Measurements from ENCODE around the gene GINS1. TPM values are rescaled to one million over a fixed set of nuclear protein-coding genes. Genes with fewer than 3 reads are reported as not detected.

Gene GINS1
- polyA plus RNA-seq, 1 experiment = 3.7 TPM

- CTCF ChIA-PET = no interaction called here
- DNase-seq (ENCODE audit: low read depth, low spot score) = no peak
- POLR2A ChIA-PET = no interaction called here
- Histone ChIP-seq H3K4me3 (ENCODE audit: low read depth, low read length) (no peak overlapping the region), H3K27ac (ENCODE audit: low read depth, low read length) (no peak overlapping the region), H3K27me3 (ENCODE audit: control insufficient read depth, insufficient read depth, low read length) (no peaks in the 10 kb centered on the region), H3K9me3 (ENCODE audit: control insufficient read depth, insufficient read depth, low read length) (no peaks in the 10 kb centered on the region)
- TF ChIP-seq CTCF (IDR thresholded peaks at IDR 0.05; ENCODE audit: low read depth, low read length) = no peak
Measured at GRCh38 chr20:25491446-25492038, 84.1 kb downstream of the GINS1 start.

- no peak for TF ChIP-seq CTCF (IDR thresholded peaks at IDR 0.05; ENCODE audit: low read depth, low read length)
- Histone ChIP-seq H3K27ac (ENCODE audit: low read depth, low read length) (no peak overlapping the region), H3K27me3 (ENCODE audit: control insufficient read depth, insufficient read depth, low read length) (no peaks in the 10 kb centered on the region), H3K4me3 (ENCODE audit: low read depth, low read length) (no peak overlapping the region), H3K9me3 (ENCODE audit: control insufficient read depth, insufficient read depth, low read length) (no peaks in the 10 kb centered on the region)
- DNase-seq (ENCODE audit: low read depth, low spot score) = no peak
- CTCF ChIA-PET = no interaction called here
- POLR2A ChIA-PET = no interaction called here
Measured at GRCh38 chr20:25493137-25493536, 85.7 kb downstream of the GINS1 start.

GRCh38 chr20:25493748-25494505 is 86.5 kb downstream of the GINS1 start:
- no peak for TF ChIP-seq CTCF (IDR thresholded peaks at IDR 0.05; ENCODE audit: low read depth, low read length)
- POLR2A ChIA-PET = no interaction called here
- H3K27ac ChIP-seq (ENCODE audit: low read depth, low read length) = no peak overlapping the region
- no peak overlapping the region for H3K4me3 ChIP-seq (ENCODE audit: low read depth, low read length)
- H3K9me3 ChIP-seq (ENCODE audit: control insufficient read depth, insufficient read depth, low read length) = no peaks in the 10 kb centered on the region
- no peak for DNase-seq (ENCODE audit: low read depth, low spot score)
- CTCF ChIA-PET = no interaction called here
- no peaks in the 10 kb centered on the region for H3K27me3 ChIP-seq (ENCODE audit: control insufficient read depth, insufficient read depth, low read length)

GRCh38 chr20:25494506-25495188 is 87.2 kb downstream of the GINS1 start:
- no peaks in the 10 kb centered on the region for H3K9me3 ChIP-seq (ENCODE audit: control insufficient read depth, insufficient read depth, low read length)
- ChIA-PET CTCF (no interaction called here), POLR2A (no interaction called here)
- no peak overlapping the region for H3K27ac ChIP-seq (ENCODE audit: low read depth, low read length)
- no peak for TF ChIP-seq CTCF (IDR thresholded peaks at IDR 0.05; ENCODE audit: low read depth, low read length)
- no peak for DNase-seq (ENCODE audit: low read depth, low spot score)
- no peaks in the 10 kb centered on the region for H3K27me3 ChIP-seq (ENCODE audit: control insufficient read depth, insufficient read depth, low read length)
- no peak overlapping the region for H3K4me3 ChIP-seq (ENCODE audit: low read depth, low read length)

- TF ChIP-seq CTCF (IDR thresholded peaks at IDR 0.05; ENCODE audit: low read depth, low read length) = no peak
- POLR2A ChIA-PET = no interaction called here
- DNase-seq (ENCODE audit: low read depth, low spot score) = no peak
- Histone ChIP-seq H3K27me3 (ENCODE audit: control insufficient read depth, insufficient read depth, low read length) (no peaks in the 10 kb centered on the region), H3K27ac (ENCODE audit: low read depth, low read length) (no peak overlapping the region), H3K9me3 (ENCODE audit: control insufficient read depth, insufficient read depth, low read length) (no peaks in the 10 kb centered on the region), H3K4me3 (ENCODE audit: low read depth, low read length) (no peak overlapping the region)
- CTCF ChIA-PET = no interaction called here
Measured at GRCh38 chr20:25495189-25495824, 87.8 kb downstream of the GINS1 start.
